T-helper 22 cell (primary cell): ENCODE data around the gene OAF.

Source experiments
- DNase-seq: peaks from one replicate; pipeline ENCODE4 v3.0.0-alpha.2; 2020; ENCODE audit warnings: low read depth

The OAF gene

DNA sequence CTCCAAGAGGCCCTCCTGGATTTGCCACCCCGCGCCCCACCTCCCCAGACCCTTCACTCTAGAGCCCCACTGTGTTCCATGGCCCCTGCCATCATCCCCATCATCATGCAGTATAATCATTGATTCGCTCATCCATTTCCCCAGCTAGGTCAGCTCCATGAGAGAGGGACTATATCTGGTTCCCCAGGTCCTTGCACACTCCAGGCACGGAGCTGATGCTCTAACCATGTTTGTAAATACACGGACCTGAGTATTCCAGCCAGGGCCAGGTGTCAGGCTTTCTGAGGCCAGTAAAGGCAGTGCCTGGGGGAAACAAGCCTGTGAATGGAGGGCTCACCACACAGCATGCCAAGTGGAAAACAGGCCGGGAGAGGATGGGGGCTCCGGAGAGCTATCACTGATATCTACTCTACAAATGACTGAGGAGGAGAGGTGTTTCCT is 27.1 kb upstream of the OAF start:
- no peak for DNase-seq

DNA sequence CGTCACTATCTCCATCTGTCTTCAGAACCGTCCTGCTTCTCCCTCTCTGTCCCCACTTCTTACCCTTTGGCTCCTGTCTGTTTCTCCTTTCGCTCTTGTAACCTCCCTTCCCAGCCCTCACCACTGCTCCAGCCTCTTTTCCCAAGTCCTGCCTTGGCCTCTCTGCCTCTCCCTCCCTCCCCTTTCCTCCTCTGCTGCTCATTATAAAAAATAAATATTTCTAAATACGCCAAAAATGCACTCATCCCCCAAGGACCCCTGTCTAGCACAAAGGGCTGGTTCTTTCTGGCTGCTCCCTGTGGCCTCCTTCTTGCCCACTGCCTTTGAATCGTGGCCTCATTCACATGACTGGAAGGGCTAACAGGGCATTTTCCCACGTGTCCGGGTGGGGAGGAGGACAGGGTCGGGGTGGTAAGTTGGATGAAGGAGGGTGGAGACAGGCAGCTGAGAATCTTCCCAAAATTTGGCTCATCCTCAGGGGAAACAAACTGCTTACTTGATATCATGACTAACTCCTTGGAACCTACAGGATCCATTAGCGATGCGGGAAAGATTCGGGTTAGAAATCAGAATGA is 26.4 kb upstream of the OAF start:
- DNase-seq = no peak

DNA sequence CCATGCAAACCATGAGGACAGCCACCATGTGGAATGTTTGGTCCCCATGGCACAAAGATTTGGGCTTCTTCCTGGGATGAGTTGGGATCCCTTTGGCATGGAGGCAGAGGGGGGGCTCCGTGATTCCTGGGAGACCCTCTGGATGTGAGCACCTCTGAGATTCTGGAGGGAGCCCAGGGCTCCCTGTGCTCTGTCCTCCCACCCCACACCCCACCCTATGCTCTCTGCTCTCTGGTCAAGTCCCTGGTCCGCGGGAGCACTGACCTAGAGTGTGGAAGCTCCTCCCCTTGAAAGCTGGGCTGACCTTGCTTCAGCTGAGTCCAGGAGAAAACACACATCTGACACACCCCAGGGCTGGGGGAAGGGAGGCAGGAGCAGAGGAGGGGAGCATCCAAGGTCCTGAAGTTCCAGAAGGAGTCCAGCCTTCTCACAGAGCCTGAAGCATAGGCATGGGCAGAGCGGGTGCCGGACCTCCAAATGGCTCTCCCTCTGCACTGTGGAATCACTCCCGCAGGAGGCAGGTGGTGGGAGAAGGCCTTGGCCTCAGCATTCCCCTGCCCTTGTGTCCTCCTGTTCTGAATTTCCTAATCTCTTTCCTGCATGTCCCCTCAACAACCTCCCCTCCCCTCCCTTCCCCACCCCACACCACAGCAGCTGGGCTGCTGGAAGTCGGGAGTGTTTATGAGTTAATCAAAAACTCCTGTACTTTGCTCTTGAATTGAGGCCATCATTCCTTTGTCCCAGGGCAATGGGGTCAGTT is 25.7 kb upstream of the OAF start:
- DNase-seq = no peak

DNA sequence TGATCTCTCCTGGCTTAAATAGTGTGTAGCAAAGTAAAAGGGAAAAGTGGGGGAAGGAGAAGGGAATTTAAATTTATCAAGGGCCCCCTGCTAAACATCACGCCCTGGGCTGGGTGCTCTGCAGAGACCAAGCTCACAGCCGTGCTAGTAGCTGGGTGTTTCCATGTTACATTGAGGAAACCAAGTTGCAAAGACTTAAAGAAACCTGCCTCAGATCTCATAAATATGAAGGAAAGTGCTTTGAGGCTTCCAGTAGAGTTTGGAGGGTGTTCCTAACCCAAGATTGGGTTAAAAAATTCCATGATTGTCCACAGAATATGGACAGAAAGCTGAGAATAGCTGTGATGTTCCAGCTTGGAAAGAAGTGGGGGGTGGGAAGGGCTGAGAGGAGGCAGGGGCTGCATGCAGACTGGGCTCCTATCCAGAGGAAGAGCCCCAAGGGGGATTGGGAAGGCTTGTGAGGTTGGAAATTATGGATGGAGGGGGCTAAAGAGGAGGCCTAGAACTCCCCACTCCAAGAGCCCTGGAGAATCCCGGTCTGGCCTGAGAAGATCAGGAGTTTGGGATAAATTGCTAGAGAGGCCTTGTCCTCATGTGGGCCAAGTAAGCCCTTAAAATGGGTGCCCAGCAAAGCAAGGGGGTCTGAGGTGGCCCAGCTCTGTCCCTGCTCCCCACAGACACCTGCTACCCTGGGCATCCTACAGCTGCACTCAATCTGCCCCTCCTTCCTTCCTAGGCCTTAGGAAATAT is 25.0 kb upstream of the OAF start:
- no peak for DNase-seq

DNA sequence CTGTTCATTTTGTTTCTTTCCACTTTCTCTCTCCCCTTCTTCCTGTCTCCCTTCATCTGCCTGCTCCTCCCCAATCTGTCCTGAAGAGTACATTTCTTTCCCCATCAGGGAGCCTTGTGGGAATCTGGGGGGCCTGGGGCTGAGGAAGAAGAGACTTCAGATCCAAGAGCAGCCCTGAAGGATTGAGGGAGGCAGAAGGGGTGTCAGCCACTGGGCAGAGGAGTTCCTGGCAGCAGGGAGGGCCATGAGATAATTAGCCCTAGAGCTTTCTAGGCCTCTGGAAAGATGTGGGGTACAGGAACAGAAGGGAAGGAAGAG is 24.4 kb upstream of the OAF start:
- no peak for DNase-seq

DNA sequence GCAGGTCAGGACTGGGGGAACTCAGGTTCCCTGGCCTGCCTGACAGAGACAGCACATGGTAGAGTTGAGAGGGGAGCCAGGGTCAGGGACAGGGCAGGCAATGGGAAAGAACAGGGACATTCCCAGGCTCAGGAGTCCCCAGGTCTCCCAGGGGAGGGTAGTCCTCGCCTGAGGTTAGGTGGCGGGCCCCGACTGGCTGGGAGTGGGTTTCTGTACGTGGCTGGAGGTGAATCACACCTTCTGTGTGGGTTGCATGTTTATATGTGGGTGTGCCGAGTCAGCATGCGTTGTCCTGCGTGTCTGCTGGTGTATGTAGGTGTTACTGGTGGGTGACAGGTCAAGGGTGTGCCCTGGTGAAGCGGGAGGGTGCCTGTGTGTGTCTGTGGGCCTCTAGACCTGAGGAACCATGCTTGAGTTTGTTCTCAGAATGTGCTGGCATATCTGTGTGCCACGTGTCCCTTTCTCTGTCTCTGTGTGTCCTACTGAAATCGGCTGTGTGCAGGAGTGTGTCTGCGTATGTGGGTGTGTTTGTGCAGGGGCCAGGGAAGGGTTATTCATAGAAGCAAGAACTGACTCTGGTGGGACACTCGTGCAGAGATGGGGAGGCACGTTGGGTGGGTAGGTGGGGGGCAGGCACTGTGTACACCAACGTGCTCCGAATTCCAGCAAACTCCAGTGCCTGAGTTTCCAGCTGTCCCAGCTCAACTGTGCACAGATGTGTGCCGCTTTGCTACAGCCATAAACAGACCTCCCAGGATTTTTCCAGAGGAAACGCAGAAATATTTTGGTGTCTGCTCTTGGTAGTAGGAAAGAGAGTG is 23.8 kb upstream of the OAF start:
- DNase-seq = no peak

DNA sequence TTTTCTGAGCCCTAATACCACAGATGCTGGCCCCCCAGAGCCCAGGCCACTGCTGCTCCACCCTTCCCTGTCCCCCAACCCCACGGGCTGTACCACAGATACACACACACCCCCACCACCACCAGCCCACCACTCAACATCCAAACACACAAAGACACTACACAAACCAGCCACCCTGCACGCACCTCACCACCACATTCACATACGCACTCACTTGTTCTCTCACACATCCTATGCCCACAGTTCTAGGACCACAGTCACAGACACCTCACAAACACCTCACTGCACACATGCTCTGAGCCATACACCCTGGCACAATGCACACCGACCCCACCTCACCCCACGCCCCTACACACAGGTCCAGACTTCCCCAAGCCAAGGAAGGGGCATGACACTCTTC is 22.5 kb upstream of the OAF start:
- no peak for DNase-seq

DNA sequence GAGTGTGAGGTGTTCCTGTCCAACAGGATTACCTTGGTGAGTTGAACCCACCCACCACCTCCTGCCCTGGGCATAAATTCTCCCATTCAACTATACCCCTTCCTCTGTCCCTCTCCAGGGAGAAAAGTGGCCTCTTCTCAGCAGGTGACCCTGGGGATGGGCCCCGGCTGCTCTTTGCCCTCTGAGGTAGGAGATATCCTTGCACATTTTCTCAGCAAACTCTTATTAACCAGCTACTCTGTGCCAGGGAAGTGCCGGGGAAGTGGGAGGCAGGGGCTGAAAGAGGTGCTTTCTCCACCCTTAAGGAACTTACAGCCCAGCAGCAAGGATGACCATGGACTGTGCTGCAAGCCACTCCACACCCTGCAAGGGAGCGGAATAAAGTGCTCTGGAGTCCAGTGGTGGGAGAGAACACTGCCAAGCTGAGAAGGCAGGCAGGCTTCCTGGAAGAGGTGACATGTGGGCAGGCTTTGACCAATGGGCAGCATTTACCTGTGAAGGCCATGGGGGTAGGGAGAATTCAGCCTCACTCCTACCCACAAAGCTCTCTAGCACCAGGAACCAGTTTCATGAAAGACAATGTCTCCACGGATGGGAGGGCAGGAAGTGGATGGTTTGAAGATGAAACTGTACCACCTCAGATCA is 21.9 kb upstream of the OAF start:
- DNase-seq = no peak

DNA sequence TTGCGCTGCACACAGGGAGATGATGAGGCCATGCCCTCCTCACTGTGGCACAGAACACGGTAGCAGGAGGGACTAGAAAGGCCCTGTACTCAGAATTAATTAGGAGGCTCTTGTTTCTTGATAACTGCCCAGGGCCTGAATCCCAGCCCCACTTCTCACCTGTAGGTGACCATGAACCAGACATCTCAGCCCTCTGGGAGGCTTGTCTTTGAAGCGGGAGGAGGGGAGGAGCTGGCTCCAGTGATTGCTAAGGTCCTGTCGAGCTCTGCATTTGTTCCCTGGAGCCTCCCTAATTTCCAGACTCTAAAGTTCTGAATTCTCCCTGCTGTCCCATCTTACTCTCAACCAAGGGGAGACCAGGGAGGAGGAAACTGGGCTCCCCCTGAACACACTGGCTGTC is 19.8 kb upstream of the OAF start:
- DNase-seq = no peak

DNA sequence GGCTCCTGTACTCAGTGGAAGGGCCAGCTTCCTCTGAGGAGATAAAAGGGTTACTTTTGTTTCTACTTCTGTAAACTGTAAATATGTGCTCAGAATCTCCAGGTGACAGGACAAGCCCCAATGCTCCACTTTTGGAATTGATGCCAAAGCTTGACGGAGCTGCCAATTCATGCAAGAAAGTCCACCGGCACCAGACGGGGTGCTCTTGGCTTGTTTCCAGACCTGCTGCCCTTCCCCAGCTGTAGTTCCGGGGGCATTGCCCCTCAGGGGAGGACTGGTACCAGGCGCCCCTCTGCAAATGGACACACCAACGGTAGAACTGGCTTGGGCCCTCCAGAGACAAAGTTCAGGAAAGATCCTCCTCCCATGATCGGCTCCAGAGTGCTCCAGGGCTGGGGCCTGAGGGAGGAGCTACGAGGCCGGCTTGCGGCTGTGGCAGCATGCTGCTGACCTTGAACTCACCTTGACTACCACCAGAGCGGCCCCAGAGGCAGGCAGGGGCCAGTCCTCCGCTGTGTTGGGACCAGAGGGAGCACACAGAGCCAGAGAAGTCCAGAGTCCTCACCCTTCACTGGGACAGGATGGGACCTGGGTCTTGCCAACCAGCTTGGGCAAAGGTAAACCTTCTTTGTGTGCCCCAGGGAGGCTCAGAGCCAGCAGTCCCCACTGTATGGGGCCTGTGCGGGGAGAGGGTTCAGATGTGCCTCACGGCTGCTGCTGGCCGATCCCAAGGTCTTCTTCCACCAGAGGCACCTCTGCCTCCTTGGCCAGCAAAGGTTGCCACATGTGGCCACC is 17.8 kb upstream of the OAF start:
- no peak for DNase-seq

DNA sequence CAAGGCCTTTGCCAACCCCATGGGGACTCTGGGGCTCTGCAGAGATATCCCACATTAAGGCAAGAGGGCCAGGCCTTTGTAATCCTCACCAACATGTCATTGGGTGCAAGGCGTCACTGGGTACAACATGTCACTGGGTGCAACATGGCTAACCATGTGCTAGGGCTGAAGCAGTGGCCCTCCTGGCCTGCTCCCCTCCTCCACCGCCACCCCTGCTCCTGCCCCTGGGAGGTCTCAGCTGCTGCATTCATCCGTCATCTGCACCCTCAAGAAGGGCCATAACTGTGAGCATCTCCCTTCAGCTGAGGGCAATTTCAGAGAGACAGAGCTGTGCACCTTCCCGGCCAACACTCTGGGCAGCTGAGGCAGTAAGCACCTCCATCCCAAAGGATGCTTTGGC is 16.7 kb upstream of the OAF start:
- no peak for DNase-seq

DNA sequence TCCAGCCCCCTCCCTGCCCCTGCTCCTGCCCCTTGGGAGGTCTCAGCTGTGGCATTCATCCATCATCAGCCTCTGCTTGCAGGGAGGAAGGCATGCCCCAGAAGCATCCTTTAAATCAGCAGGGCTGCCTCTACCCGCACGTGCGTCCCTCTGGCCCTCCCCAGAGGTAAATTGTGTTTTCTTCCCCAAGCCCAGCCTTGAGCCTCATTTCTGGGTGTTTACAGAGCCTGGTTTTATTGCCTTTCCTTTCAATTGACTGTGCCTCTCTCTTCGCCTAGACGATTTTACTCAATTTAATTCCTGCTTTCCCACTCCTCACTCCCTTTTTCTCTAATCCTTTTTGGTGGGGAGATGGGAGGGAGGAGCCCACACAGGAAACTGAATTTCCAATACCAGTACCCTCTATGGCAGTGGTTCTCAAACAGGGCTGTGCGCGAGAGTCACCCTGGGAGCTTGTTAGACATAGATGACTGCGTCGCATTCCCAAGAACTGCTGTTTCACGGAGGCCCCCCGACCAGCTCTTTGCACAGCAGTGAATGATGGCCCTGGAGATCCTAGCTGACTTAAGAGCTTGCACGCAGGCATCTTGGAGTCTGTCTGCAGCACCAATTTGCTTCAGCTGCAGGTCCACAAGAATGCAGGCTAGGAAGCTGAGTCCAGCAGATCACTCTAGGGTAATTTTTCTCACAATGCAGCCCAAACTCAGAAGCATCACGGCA is 15.1 kb upstream of the OAF start:
- no peak for DNase-seq

DNA sequence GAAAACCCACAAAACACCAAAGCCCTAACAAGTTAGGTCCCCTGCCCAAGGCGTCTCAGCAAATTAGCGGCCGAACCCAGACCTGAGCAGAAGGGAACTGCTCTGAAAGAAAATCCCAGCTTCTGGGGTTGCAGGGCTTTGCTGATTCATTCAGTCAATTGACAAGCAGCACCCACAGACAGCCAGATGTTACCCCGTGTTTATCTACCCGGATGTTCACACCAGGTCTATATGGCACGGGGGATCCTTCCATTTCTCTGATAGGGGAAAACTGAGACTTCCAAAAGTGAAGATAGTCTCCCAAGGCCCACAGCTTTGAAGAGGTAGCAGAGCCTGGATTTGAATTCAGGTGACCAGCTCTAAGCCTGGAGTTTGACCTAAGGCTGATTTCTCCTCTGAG is 14.0 kb upstream of the OAF start:
- no peak for DNase-seq

DNA sequence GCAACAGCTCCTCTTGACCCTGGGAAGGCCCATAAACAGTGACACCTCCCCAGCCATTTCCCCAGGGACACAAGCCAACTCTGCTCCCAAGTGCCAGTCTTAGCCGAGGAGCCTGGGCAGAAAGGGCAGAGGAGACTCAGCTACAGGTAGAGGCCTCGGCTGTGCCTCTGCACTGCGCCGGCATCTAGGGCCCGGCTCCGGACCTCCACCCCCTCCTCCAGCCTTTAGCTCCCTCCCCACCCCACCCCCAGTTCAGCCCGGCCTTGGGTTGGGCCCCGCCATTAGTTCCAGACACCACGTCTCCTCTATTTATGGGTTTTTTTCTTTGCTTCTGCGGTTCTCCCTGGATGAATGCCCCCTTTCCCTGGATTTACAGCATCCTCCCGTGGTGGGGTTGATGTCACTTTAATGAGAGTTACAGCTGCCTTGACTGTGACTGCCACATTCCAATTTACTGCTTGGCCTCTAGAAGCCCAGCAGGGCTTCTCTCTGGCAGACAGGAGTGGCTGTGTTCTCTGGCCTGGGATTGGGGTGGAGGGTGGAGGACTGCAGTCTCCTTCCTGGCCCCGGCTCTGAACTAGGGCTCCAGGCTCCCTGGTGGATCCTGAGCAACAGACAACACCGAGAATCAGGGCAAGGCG is 13.5 kb upstream of the OAF start:
- DNase-seq = no peak

DNA sequence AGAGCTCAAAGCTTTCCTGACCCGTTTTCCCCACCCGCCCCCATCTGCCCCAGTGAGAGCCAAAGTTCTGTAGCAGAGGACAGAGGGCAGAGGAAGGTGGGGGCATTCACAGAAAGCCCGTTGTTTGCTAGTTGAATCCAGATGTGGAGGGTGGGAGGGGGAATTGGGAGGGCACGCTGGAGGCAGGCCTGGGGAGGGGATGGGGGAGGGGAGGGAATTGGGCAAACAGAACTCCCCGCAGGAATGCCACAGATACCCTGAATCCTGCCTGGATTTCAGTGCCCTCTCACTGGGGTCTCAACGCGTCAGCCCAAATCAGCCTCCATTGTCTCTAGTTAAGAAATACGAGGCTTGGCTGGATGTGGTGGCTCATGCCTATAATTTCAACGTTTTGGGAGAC is 12.9 kb upstream of the OAF start:
- no peak for DNase-seq

DNA sequence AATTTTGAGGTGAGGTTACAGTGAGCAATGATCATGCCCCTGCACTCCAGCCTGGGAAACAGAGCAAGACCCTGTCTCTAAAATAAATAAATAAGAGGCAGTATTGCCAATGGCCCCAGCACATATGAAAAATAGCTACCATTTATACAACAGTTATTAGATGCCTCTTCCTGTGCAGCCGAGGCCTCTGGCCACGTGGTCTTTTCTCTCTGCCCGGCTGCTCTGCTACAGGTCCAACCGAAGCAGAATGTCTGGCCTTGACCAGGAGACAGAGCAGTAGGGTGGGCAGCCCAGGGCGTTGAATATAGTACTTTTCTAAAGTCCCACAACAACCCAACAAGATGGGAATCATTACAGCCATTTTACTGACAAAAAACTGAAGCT is 12.4 kb upstream of the OAF start:
- DNase-seq = no peak

DNA sequence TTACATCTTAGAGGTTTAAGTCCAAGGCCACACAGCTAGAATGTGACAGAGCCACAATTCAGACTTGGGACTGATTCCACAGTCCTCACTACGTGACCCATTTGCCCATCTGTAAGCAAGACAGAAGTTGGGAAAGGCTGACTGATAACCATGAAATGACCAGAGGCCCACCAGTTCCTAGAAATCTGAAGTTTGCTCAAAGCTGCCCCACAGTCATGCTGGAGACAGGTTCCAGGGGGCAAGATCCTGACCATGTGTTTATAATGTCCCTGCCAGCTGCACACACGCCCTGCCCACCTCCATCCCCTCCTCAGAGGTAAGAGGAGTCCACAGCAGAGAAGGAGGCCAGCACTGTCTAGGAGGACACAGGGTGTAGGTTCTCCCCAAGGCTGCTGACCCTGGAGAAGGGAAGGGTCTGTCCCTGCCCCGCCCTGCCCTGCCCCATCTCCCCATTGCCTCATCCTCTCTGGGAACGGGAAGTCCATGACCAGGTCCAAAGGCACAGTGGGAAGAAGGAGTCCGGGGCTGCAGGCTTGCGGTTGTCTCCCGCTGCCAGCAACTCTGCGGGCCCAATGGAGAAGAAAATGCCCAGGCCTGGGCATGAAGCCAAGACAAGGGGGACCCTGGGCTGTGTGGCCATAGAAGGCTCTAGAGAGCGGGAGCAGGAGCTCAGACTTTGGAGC is 11.9 kb upstream of the OAF start:
- no peak for DNase-seq

DNA sequence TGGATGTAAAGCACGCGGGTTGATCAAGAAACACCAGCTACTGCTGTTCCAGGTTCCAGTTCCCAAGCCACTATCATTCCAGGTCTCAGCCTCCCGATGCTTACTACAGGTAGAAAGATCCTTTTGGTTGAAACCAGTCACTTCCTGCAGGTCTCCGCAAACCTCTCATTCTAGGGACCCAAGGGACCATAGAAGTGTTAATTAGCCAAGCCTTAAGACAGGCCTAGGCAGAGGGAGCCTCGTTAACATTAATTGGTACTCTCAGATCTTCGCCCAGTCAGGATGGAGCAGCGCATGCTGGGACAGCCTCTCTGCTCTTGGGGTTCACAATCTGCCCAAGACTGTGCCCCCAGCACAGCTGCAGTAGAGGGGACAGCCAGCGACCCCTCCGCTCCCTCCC is 11.2 kb upstream of the OAF start:
- no peak for DNase-seq

DNA sequence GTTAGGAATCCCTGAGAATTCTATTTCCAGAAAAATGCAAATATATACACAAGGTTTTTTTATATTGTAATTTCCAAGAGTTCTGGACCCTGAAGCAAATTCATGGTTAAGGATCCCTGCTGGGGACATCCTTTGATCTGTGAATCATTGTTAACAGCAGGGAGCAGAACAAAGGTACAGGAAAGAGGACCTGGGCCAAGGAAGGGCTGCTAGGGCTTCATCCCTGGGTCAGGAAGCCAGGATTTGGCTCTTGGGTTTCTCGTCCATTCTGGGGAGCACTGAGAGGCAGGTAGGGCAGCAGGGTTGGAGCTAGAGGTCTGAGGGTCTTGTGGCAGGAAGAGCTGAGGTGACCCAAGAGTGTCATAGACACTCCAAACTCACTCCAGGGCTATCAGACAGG is 10.2 kb upstream of the OAF start:
- no peak for DNase-seq

DNA sequence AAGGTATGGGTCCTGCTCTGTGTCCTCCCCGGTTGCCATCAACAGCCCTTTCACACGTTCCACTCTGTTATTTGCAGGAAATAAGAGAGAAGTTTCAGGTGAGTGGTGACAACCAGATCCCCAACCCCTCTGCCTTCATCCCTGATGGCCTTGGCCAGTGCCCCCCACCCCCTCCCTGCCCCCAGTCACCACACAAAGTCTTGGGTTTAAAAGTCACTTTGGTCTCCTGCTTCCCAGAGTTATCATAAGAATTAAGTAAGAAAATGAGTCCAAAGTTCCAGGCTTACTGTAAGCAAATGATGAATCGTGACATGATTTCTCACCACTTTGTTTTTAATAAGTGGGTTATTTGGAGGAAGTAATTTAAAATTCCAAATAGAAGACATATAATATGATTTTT is 9.2 kb upstream of the OAF start:
- DNase-seq = no peak
